Esophagus muscularis mucosa (tissue), 4 donors: Measurements from ENCODE around the gene FAM76B.

Experiments
- CTCF ChIP-seq, 3 experiments: fragments of 200-600 bp in 2 of 3; fragments of 450-650 bp in 1 of 3; sonication (generic) in 2 of 3; IDR thresholded peaks; one replicate each; pipeline ENCODE4 v1.5.1; 2017 to 2019; ENCODE audit warnings: antibody characterized with exemption in 3 of 3, mild to moderate bottlenecking in 2 of 3, moderate library complexity in 1 of 3
- EP300 ChIP-seq: sonication (generic); formaldehyde crosslinking; IDR thresholded peaks from one replicate; pipeline ENCODE4 v1.6.1; 2017; ENCODE audit warnings: antibody characterized with exemption
- POLR2AphosphoS5 ChIP-seq, 2 donors: sonication (generic); formaldehyde crosslinking; IDR thresholded peaks; one replicate each; pipeline ENCODE4 v1.6.1; 2017; ENCODE audit warnings: antibody characterized with exemption in 2 of 2

DNA sequence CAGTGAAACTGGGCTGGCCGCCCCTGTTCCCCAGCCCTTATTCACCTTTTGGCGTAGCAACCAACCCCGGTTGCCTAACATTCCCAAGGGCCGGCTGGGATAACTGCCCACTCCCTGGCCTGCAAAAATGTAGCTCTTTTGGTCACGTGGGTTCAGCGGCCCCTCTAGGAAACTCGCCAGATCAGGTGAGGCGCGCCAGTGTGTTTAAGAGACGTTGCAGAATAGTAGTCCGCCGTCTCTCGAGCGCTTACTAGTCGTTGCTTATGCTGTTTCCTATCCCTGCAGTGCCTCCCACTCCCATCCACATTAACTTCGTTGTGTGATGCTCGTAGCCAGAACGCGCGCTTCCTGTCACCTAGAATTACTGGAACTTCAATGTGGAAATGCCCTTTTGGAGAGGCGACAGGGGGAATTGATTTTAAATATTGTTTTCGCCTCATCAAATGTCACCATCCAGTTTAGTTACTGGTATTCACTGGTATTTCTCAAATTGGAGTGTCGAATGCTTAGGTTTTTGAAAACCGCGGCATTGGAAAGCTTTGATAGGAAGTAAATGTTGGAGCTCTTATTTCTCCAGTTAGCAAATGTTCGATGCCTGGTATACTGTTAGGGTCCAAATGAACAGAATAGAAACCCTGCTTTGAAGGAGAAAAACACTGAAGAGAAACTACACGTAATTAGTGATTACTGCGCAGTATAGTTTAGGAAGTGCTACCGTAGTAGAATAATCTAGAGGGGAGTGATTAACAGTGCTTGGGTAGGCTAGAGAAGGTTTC lies 1.5 kb upstream of the FAM76B start:
- no peak for TF ChIP-seq CTCF (IDR thresholded peaks at IDR 0.05)
- TF ChIP-seq EP300: no peak
- peak in 1 of 2 donors; percentile 46 for TF ChIP-seq POLR2AphosphoS5 (IDR thresholded peaks at IDR 0.05)
